Measurements from ENCODE around the gene ANXA9.

ANXA9 gene

DNA sequence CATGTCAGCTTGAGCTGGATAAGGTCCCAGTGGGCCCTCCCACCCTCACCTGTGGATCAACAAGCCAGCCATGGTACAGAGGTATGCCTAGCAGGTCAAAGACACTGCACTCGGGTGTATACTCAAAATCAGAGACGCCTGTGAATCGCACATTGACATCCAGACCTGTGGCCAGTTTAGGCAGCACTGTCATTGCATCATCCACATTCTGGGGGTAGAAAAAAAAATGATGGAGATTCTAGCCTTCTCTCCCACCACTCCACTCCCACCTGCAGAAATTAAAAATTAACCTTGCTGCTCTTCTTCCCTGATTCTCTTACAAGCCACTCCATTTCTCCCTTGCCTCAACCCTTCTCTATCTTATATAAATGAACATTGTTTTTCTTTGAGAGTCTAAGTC is 18.3 kb downstream of the ANXA9 start:
- no peaks in the 10 kb centered on the region for H3K79me2 ChIP-seq (ENCODE audit: low read length)
- TF ChIP-seq EZH2phosphoT487 (IDR thresholded peaks at IDR 0.05; ENCODE audit: low read depth): no peak
- TF ChIP-seq CTCF (IDR thresholded peaks at IDR 0.05; ENCODE audit: low read depth, low read length): no peak
- H3K27ac ChIP-seq (ENCODE audit: low read length): no peak overlapping the region
- no peak overlapping the region for H3K4me3 ChIP-seq (ENCODE audit: low read length)
- no peaks in the 10 kb centered on the region for H3K27me3 ChIP-seq (ENCODE audit: low read depth, low read length)
- no peaks in the 10 kb centered on the region for H3K36me3 ChIP-seq (replicated peaks; ENCODE audit: low read depth, low read length)
- no peaks in the 10 kb centered on the region for H4K20me1 ChIP-seq (ENCODE audit: insufficient read depth, low read length)
- H3K4me1 ChIP-seq (ENCODE audit: low read length): 0 out of 2 replicates have a peak, but pooled peaks cover 3% of the 10 kb centered on the region
- no peaks in the 10 kb centered on the region for H3K9me3 ChIP-seq (ENCODE audit: insufficient read depth, low read length)
- H3K4me2 ChIP-seq (ENCODE audit: low read length): no peak overlapping the region
- H2AFZ ChIP-seq (ENCODE audit: low read depth, low read length): no peak overlapping the region
- no peak overlapping the region for H3K9ac ChIP-seq (ENCODE audit: low read length)

DNA sequence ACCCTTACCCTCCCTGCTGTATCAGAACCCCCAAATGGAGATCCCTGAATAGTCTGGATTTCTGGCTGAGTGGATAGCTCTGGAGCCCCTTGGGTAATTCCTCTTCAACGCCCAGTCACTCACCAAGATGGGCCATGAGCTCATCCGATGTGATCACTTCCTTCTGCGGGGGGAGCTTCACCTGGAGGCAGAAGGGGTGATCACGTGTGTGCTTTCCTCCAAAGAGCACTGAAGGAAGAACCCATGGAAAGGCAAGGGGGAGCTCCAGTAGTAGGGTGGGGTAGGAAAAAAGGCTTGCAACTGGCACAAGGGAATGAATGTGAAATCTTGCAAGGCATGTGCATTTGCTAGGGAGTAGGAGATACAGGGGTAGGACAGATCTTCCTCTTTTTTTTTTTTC is 19.5 kb downstream of the ANXA9 start:
- Histone ChIP-seq H3K36me3 (replicated peaks; ENCODE audit: low read depth, low read length) (no peaks in the 10 kb centered on the region), H3K4me2 (ENCODE audit: low read length) (no peak overlapping the region), H3K9me3 (ENCODE audit: insufficient read depth, low read length) (no peaks in the 10 kb centered on the region), H4K20me1 (ENCODE audit: insufficient read depth, low read length) (no peaks in the 10 kb centered on the region), H3K27me3 (ENCODE audit: low read depth, low read length) (no peaks in the 10 kb centered on the region), H3K4me3 (ENCODE audit: low read length) (no peak overlapping the region), H3K9ac (ENCODE audit: low read length) (no peak overlapping the region), H2AFZ (ENCODE audit: low read depth, low read length) (no peak overlapping the region), H3K79me2 (ENCODE audit: low read length) (no peaks in the 10 kb centered on the region), H3K27ac (ENCODE audit: low read length) (no peak overlapping the region), H3K4me1 (ENCODE audit: low read length) (peaks cover 11% of the 10 kb centered on the region; the same call in 1 of the 2 replicates)
- TF ChIP-seq EZH2phosphoT487 (IDR thresholded peaks at IDR 0.05; ENCODE audit: low read depth): no peak
- no peak for TF ChIP-seq CTCF (IDR thresholded peaks at IDR 0.05; ENCODE audit: low read depth, low read length)

- no peak overlapping the region for H3K4me3 ChIP-seq (ENCODE audit: low read length)
- no peak for TF ChIP-seq EZH2phosphoT487 (IDR thresholded peaks at IDR 0.05; ENCODE audit: low read depth)
- TF ChIP-seq CTCF (IDR thresholded peaks at IDR 0.05; ENCODE audit: low read depth, low read length): no peak
- no peaks in the 10 kb centered on the region for H4K20me1 ChIP-seq (ENCODE audit: insufficient read depth, low read length)
- H3K36me3 ChIP-seq (replicated peaks; ENCODE audit: low read depth, low read length): no peaks in the 10 kb centered on the region
- no peak overlapping the region for H2AFZ ChIP-seq (ENCODE audit: low read depth, low read length)
- H3K4me2 ChIP-seq (ENCODE audit: low read length): no peak overlapping the region
- peaks cover 15% of the 10 kb centered on the region for H3K4me1 ChIP-seq (ENCODE audit: low read length)
- H3K9ac ChIP-seq (ENCODE audit: low read length): no peak overlapping the region
- no peak overlapping the region for H3K27ac ChIP-seq (ENCODE audit: low read length)
- no peaks in the 10 kb centered on the region for H3K9me3 ChIP-seq (ENCODE audit: insufficient read depth, low read length)
- no peaks in the 10 kb centered on the region for H3K79me2 ChIP-seq (ENCODE audit: low read length)
- H3K27me3 ChIP-seq (ENCODE audit: low read depth, low read length): no peaks in the 10 kb centered on the region
Observed at GRCh38 chr1:151002051-151002450, 20.0 kb downstream of the ANXA9 start.

DNA sequence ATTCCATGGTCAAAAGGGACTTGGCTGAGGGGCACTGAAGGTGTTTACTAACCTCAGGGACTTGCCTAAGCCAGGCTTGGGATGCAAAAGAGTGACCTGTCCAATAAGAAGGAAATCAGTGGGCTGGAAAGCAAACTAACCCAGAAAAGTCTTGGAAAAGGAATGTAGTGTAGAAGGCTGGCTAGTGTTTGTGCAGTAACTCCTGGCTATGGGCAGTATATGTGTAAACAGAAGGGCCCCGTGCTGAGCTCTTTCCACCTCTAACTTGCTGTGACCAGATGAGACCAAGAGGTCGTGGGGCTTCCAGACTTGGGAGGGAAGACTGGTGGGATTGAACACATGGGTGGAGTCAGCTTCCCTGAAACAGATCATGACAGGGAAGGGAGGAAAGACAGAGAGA is 20.5 kb downstream of the ANXA9 start:
- Histone ChIP-seq H3K4me2 (ENCODE audit: low read length) (no peak overlapping the region), H3K27ac (ENCODE audit: low read length) (no peak overlapping the region), H3K9me3 (ENCODE audit: insufficient read depth, low read length) (no peaks in the 10 kb centered on the region), H3K4me3 (ENCODE audit: low read length) (no peak overlapping the region), H3K9ac (ENCODE audit: low read length) (no peak overlapping the region), H3K4me1 (ENCODE audit: low read length) (peaks cover 19% of the 10 kb centered on the region), H3K27me3 (ENCODE audit: low read depth, low read length) (no peaks in the 10 kb centered on the region), H2AFZ (ENCODE audit: low read depth, low read length) (no peak overlapping the region), H4K20me1 (ENCODE audit: insufficient read depth, low read length) (no peaks in the 10 kb centered on the region), H3K79me2 (ENCODE audit: low read length) (no peaks in the 10 kb centered on the region), H3K36me3 (replicated peaks; ENCODE audit: low read depth, low read length) (no peaks in the 10 kb centered on the region)
- TF ChIP-seq CTCF (IDR thresholded peaks at IDR 0.05; ENCODE audit: low read depth, low read length): no peak
- TF ChIP-seq EZH2phosphoT487 (IDR thresholded peaks at IDR 0.05; ENCODE audit: low read depth): no peak

Data from OCI-LY3 (cell line).